WTC11 (cell line): ENCODE data around the gene ALOXE3. TPM values are rescaled to one million over a fixed set of nuclear protein-coding genes. Genes with fewer than 3 reads are reported as not detected.

Source experiments
- ATAC-seq: fragments of 200-7000 bp; cut with Tn5 transposase; 2 replicates; pipeline ENCODE4 v1.10.0; 2021; ENCODE audit warnings: mild to moderate bottlenecking, moderate library complexity
- CTCF ChIA-PET: fragments of 300-600 bp; sonication (Branson Sonifier 250); formaldehyde crosslinking; loops from one replicate; lab custom pipeline; 2021; ENCODE audit warnings: antibody characterized with exemption; lab: Charles Lee
- POLR2A ChIA-PET: fragments of 350-600 bp; sonication (Branson Sonifier 250); formaldehyde crosslinking; loops from one replicate; lab custom pipeline; 2021; ENCODE audit warnings: antibody characterized with exemption; lab: Charles Lee
- DNase-seq: peaks from one replicate; pipeline ENCODE4 v3.0.0; 2021; ENCODE audit warnings: low spot score
- H3K27ac Mint-ChIP-seq: 2 replicates; pipeline ENCODE4 v1.8.0; 2021; ENCODE audit warnings: mixed read lengths
- H3K27me3 Mint-ChIP-seq: 2 replicates; pipeline ENCODE4 v1.8.0; 2021; ENCODE audit warnings: low read depth, mild to moderate bottlenecking, moderate library complexity, mixed read lengths
- H3K36me3 Mint-ChIP-seq: 2 replicates; pipeline ENCODE4 v1.8.0; 2021; ENCODE audit warnings: mixed read lengths
- H3K4me1 Mint-ChIP-seq: 2 replicates; pipeline ENCODE4 v1.8.0; 2022; ENCODE audit warnings: mixed read lengths
- H3K4me3 Mint-ChIP-seq: 2 replicates; pipeline ENCODE4 v1.8.0; 2021; ENCODE audit warnings: mild to moderate bottlenecking, moderate library complexity, mixed read lengths
- H3K9me3 Mint-ChIP-seq: 2 replicates; pipeline ENCODE4 v1.8.0; 2021; ENCODE audit warnings: mixed read lengths
- ATF6 ChIP-seq: sonication (generic); formaldehyde crosslinking; IDR thresholded peaks from 2 replicates; pipeline ENCODE4 v1.8.1; 2023; ENCODE audit warnings: mild to moderate bottlenecking, missing genetic modification reagents
- ELF4 ChIP-seq: sonication (generic); formaldehyde crosslinking; IDR thresholded peaks from 2 replicates; pipeline ENCODE4 v1.8.1; 2022; ENCODE audit warnings: low read depth, mild to moderate bottlenecking, moderate library complexity, missing genetic modification reagents
- ESRRA ChIP-seq: sonication (generic); formaldehyde crosslinking; IDR thresholded peaks from 2 replicates; pipeline ENCODE4 v1.8.1; 2022; ENCODE audit warnings: mild to moderate bottlenecking, missing genetic modification reagents, borderline replicate concordance
- FOXJ3 ChIP-seq: sonication (generic); formaldehyde crosslinking; IDR thresholded peaks from 2 replicates; pipeline ENCODE4 v1.9.0; 2021; ENCODE audit warnings: missing genetic modification reagents, mild to moderate bottlenecking, borderline replicate concordance
- FOXP1 ChIP-seq: sonication (generic); formaldehyde crosslinking; IDR thresholded peaks from 2 replicates; pipeline ENCODE4 v1.8.0; 2022; ENCODE audit warnings: missing genetic modification reagents, mild to moderate bottlenecking, moderate library complexity, borderline replicate concordance
- GABPB1 ChIP-seq: sonication (generic); formaldehyde crosslinking; IDR thresholded peaks from 2 replicates; pipeline ENCODE4 v1.8.1; 2023; ENCODE audit warnings: mild to moderate bottlenecking, missing genetic modification reagents
- GRHL2 ChIP-seq: fragments of 250-450 bp; sonication (Bioruptor Pico); IDR thresholded peaks from 2 replicates; pipeline ENCODE4 v1.8.0; 2022; ENCODE audit warnings: mild to moderate bottlenecking, moderate library complexity; ENCODE audit not compliant: insufficient replicate concordance, severe bottlenecking
- MYBL2 ChIP-seq: sonication (generic); formaldehyde crosslinking; IDR thresholded peaks from 2 replicates; pipeline ENCODE4 v1.8.1; 2023; ENCODE audit warnings: mild to moderate bottlenecking, moderate library complexity, missing genetic modification reagents
- NFE2L1 ChIP-seq: sonication (generic); formaldehyde crosslinking; IDR thresholded peaks from 2 replicates; pipeline ENCODE4 v1.8.1; 2023; ENCODE audit warnings: missing genetic modification reagents
- PRDM15 ChIP-seq: sonication (generic); formaldehyde crosslinking; IDR thresholded peaks from 2 replicates; pipeline ENCODE4 v1.8.0; 2022; ENCODE audit warnings: missing genetic modification reagents
- RELA ChIP-seq: sonication (generic); formaldehyde crosslinking; IDR thresholded peaks from 2 replicates; pipeline ENCODE4 v1.8.1; 2022; ENCODE audit warnings: missing genetic modification reagents, mild to moderate bottlenecking, borderline replicate concordance
- RORB ChIP-seq: fragments of 250-450 bp; sonication (Bioruptor Pico); IDR thresholded peaks from 2 replicates; pipeline ENCODE4 v1.9.0; 2021; ENCODE audit warnings: mild to moderate bottlenecking
- SMAD4 ChIP-seq: sonication (generic); formaldehyde crosslinking; IDR thresholded peaks from 2 replicates; pipeline ENCODE4 v1.8.0; 2022; ENCODE audit warnings: mild to moderate bottlenecking, missing genetic modification reagents
- USF2 ChIP-seq: sonication (generic); formaldehyde crosslinking; IDR thresholded peaks from 2 replicates; pipeline ENCODE4 v1.8.1; 2023; ENCODE audit warnings: mild to moderate bottlenecking, missing genetic modification reagents, moderate library complexity
- ZNF219 ChIP-seq: sonication (generic); formaldehyde crosslinking; IDR thresholded peaks from 2 replicates; pipeline ENCODE4 v1.8.0; 2023; ENCODE audit warnings: missing genetic modification reagents, mild to moderate bottlenecking, borderline replicate concordance
- ZNF232 ChIP-seq: sonication (generic); formaldehyde crosslinking; IDR thresholded peaks from 2 replicates; pipeline ENCODE4 v1.8.0; 2022; ENCODE audit warnings: mild to moderate bottlenecking, missing genetic modification reagents
- ZNF263 ChIP-seq: sonication (generic); formaldehyde crosslinking; IDR thresholded peaks from 2 replicates; pipeline ENCODE4 v1.8.1; 2022; ENCODE audit warnings: low read depth, mild to moderate bottlenecking, moderate library complexity, missing genetic modification reagents
- ZNF396 ChIP-seq: fragments of 250-450 bp; sonication (Bioruptor Pico); IDR thresholded peaks from 2 replicates; pipeline ENCODE4 v1.8.0; 2021; ENCODE audit warnings: mild to moderate bottlenecking, moderate library complexity, borderline replicate concordance
- ZNF425 ChIP-seq: fragments of 250-450 bp; sonication (Bioruptor Pico); conservative IDR thresholded peaks from 2 replicates; pipeline ENCODE4 v1.9.0; 2021; ENCODE audit warnings: mild to moderate bottlenecking
- total RNA-seq: library from RNA; stranded (reverse); gene quantifications from 3 replicates; pipeline ENCODE4 v1.2.3, GENCODE V29; 2021
- TF ChIP-seq, protein P1 (sequence below): sonication (generic); formaldehyde crosslinking; IDR thresholded peaks from 2 replicates; pipeline ENCODE4 v1.8.1; 2023; ENCODE audit warnings: mild to moderate bottlenecking, moderate library complexity, missing genetic modification reagents
- TF ChIP-seq, protein P2 (sequence below): sonication (generic); formaldehyde crosslinking; IDR thresholded peaks from 2 replicates; pipeline ENCODE4 v1.8.0; 2022; ENCODE audit warnings: mild to moderate bottlenecking, missing genetic modification reagents

ALOXE3 gene
- total RNA-seq, 1 experiment from 2014 or later: 0.81 TPM

GRCh38 chr17:8116776-8117175, 1.5 kb downstream of the ALOXE3 start:
- DNase-seq (no peak), ATAC-seq (no peak)
- CTCF ChIA-PET: interaction anchor here (0.7 to 9.8 kb wide), 7 partner anchors 13 to 60 kb away, joined by 3 to 118 read pairs (median 11); no protein-coding TSS in a partner anchor
- H3K9me3 Mint-ChIP-seq: no peaks in the 10 kb centered on the region
- H3K27ac Mint-ChIP-seq: no peak overlapping the region
- peaks cover 77% of the 10 kb centered on the region for H3K27me3 Mint-ChIP-seq
- no peak for TF ChIP-seq GABPB1 (CRISPR knock-in tag)
- no peak for TF ChIP-seq ZNF232 (CRISPR knock-in tag)
- no peak for TF ChIP-seq ESRRA (CRISPR knock-in tag)
- TF ChIP-seq, protein P1, sequence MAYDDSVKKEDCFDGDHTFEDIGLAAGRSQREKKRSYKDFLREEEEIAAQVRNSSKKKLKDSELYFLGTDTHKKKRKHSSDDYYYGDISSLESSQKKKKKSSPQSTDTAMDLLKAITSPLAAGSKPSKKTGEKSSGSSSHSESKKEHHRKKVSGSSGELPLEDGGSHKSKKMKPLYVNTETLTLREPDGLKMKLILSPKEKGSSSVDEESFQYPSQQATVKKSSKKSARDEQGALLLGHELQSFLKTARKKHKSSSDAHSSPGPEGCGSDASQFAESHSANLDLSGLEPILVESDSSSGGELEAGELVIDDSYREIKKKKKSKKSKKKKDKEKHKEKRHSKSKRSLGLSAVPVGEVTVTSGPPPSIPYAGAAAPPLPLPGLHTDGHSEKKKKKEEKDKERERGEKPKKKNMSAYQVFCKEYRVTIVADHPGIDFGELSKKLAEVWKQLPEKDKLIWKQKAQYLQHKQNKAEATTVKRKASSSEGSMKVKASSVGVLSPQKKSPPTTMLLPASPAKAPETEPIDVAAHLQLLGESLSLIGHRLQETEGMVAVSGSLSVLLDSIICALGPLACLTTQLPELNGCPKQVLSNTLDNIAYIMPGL (CRISPR knock-in tag): no peak
- peaks cover 3% of the 10 kb centered on the region; the same call in 1 of the 2 replicates for H3K4me1 Mint-ChIP-seq
- POLR2A ChIA-PET: no interaction called here
- H3K4me3 Mint-ChIP-seq: peak overlapping the region; percentile 85
- no peaks in the 10 kb centered on the region for H3K36me3 Mint-ChIP-seq

- Mint-ChIP-seq H3K9me3 (no peaks in the 10 kb centered on the region), H3K27me3 (peaks cover 88% of the 10 kb centered on the region), H3K27ac (no peak overlapping the region)
- ChIA-PET CTCF (interaction anchor here (0.7 to 12.6 kb wide), 27 partner anchors 8 to 277 kb away, joined by 3 to 134 read pairs (median 5); partner anchors contain the start of genes ALOX12B, ALOXE3, AURKB and BORCS6), POLR2A (no interaction called here)
- TF ChIP-seq, protein P2, sequence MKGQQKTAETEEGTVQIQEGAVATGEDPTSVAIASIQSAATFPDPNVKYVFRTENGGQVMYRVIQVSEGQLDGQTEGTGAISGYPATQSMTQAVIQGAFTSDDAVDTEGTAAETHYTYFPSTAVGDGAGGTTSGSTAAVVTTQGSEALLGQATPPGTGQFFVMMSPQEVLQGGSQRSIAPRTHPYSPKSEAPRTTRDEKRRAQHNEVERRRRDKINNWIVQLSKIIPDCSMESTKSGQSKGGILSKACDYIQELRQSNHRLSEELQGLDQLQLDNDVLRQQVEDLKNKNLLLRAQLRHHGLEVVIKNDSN (CRISPR knock-in tag): no peak
- TF ChIP-seq MYBL2 (CRISPR knock-in tag) (no peak), SMAD4 (CRISPR knock-in tag) (no peak), PRDM15 (CRISPR knock-in tag) (no peak), RELA (CRISPR knock-in tag) (no peak), ELF4 (CRISPR knock-in tag) (no peak), ATF6 (CRISPR knock-in tag) (no peak), ZNF232 (CRISPR knock-in tag) (no peak), ZNF396 (no peak), NFE2L1 (CRISPR knock-in tag) (no peak), USF2 (CRISPR knock-in tag) (no peak), FOXJ3 (CRISPR knock-in tag) (no peak), ZNF425 (CRISPR knock-in tag) (no peak), GABPB1 (CRISPR knock-in tag) (no peak), FOXP1 (CRISPR knock-in tag) (no peak), ESRRA (CRISPR knock-in tag) (no peak), ZNF219 (CRISPR knock-in tag) (no peak), RORB (CRISPR knock-in tag) (no peak), ZNF263 (CRISPR knock-in tag) (no peak), GRHL2 (CRISPR knock-in tag) (no peak)
- TF ChIP-seq, all 79 proteins: peak for 0
- peaks cover 3% of the 10 kb centered on the region; the same call in 1 of the 2 replicates for H3K4me1 Mint-ChIP-seq
- ATAC-seq (no peak), DNase-seq (no peak)
- no peaks in the 10 kb centered on the region for H3K36me3 Mint-ChIP-seq
- H3K4me3 Mint-ChIP-seq: peak overlapping the region; percentile 42
Measured at GRCh38 chr17:8110907-8111306, 7.4 kb downstream of the ALOXE3 start.
